NT2/D1 (cell line): ENCODE measurements around the gene NBPF1.
"Not testable (repeated sequence)": the region's sequence is repeated elsewhere in the genome, so short reads cannot be mapped to it uniquely, and the experiment has no call there.

Experiments used
- SUZ12 ChIP-seq: IDR thresholded peaks from 2 replicates; pipeline ENCODE4 v1.6.1; 2011; ENCODE audit not compliant: insufficient read length, insufficient read depth; ENCODE audit errors: extremely low read depth
- YY1 ChIP-seq: IDR thresholded peaks from 2 replicates; pipeline ENCODE4 v1.6.1; 2011; ENCODE audit not compliant: insufficient read length, insufficient read depth
- ZNF274 ChIP-seq: IDR thresholded peaks from 2 replicates; pipeline ENCODE4 v1.6.1; 2011; ENCODE audit warnings: mild to moderate bottlenecking, low read depth, low read length

- not testable (repeated sequence) for TF ChIP-seq YY1, SUZ12, ZNF274
These were observed 25.3 kb downstream of the NBPF1 start for GRCh38 chr1:16588081-16588480.
